Measurements from ENCODE around the gene RNF125. TPM values are rescaled to one million over a fixed set of nuclear protein-coding genes. Genes with fewer than 3 reads are reported as not detected.

RNF125 gene
- total RNA-seq (5.6 and 6.4 TPM in 2 replicates), polyA plus RNA-seq (7.7 and 12.1 TPM in 2 replicates), polyA minus RNA-seq (2.2 and 6.3 TPM in 2 replicates)
- 7.5 TPM for total RNA-seq (2013)

- peak within 1 kb of the TSS; percentile 100 for H3K4me3 Mint-ChIP-seq
- no peaks in the 10 kb centered on the region for H3K27me3 ChIP-seq (replicated peaks in 1 of 4; ENCODE audit: control extremely low read depth in 1 of 4, control insufficient read depth in 3 of 4, insufficient read depth in 4 of 4, low read length in 3 of 4)
- H3K9me3 Mint-ChIP-seq (ENCODE audit: insufficient read depth), result no peaks in the 10 kb centered on the region
- peak within 1 kb of the TSS; percentile 58 to 80 for H3K27ac ChIP-seq (ENCODE audit: low read length in 2 of 2)
- H3K4me2 ChIP-seq (replicated peaks; ENCODE audit: low read depth, low read length, poor library complexity, severe bottlenecking), result peak within 1 kb of the TSS; percentile 81
- CTCF ChIA-PET, result interaction anchor here (0.8 to 2.6 kb wide), 15 partner anchors 8 to 77 kb away, joined by 3 to 27 read pairs (median 4); partner anchors contain the start of genes RNF138 and TRAPPC8
- peaks cover 33% of the 10 kb centered on the region for H3K4me1 Mint-ChIP-seq
- intact Hi-C loops (cut with micrococcal nuclease), result loop anchor here (1.0 to 2.0 kb wide), 4 partner anchors 24 to 75 kb away; partner anchors contain the start of gene TRAPPC8
- peak within 1 kb of the TSS; percentile 80 for H3K9ac ChIP-seq (ENCODE audit: low read length)
- peak within 1 kb of the TSS; percentile 82 to 93 (median 89) for H3K4me3 ChIP-seq (ENCODE audit: control extremely low read depth in 1 of 5, extremely low read depth in 1 of 5, insufficient read depth in 1 of 5, low read depth in 2 of 5, low read length in 4 of 5)
- TF ChIP-seq EZH2 (IDR thresholded peaks at IDR 0.05; ENCODE audit: borderline replicate concordance, insufficient read depth, low read depth, low read length, poor library complexity, severe bottlenecking), result no peak
- TF ChIP-seq, protein P1, sequence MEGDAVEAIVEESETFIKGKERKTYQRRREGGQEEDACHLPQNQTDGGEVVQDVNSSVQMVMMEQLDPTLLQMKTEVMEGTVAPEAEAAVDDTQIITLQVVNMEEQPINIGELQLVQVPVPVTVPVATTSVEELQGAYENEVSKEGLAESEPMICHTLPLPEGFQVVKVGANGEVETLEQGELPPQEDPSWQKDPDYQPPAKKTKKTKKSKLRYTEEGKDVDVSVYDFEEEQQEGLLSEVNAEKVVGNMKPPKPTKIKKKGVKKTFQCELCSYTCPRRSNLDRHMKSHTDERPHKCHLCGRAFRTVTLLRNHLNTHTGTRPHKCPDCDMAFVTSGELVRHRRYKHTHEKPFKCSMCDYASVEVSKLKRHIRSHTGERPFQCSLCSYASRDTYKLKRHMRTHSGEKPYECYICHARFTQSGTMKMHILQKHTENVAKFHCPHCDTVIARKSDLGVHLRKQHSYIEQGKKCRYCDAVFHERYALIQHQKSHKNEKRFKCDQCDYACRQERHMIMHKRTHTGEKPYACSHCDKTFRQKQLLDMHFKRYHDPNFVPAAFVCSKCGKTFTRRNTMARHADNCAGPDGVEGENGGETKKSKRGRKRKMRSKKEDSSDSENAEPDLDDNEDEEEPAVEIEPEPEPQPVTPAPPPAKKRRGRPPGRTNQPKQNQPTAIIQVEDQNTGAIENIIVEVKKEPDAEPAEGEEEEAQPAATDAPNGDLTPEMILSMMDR (IDR thresholded peaks at IDR 0.05), result no peak
- no peaks in the 10 kb centered on the region for H3K27me3 Mint-ChIP-seq
- POLR2A ChIA-PET, result interaction anchor here (0.8 to 2.6 kb wide), 8 partner anchors 21 to 75 kb away, joined by 3 to 37 read pairs (median 6); partner anchors contain the start of genes RNF138 and TRAPPC8
- no peaks in the 10 kb centered on the region for H4K20me1 ChIP-seq (ENCODE audit: control insufficient read depth, insufficient read depth, low read length, poor library complexity, severe bottlenecking)
- peak; percentile 89 for DNase-seq
- peak within 1 kb of the TSS; percentile 97 for H3K27ac Mint-ChIP-seq
- peak within 1 kb of the TSS; percentile 81 for H2AFZ ChIP-seq (ENCODE audit: insufficient read depth, low read depth, low read length, poor library complexity, severe bottlenecking)
- peaks cover 14 to 20% of the 10 kb centered on the region in 2 donors for H3K4me1 ChIP-seq (ENCODE audit: control insufficient read depth in 2 of 2, insufficient read depth in 2 of 2, low read length in 2 of 2)
- ATAC-seq (ENCODE audit: low read depth), result peak; percentile 82
- WGBS (ENCODE audit: insufficient coverage), result under 1% methylated on average over 66 of the region's 66 CpGs
- peaks cover 15% of the 10 kb centered on the region for H3K79me2 ChIP-seq (ENCODE audit: control insufficient read depth, insufficient read depth, low read length)
- H3K9me3 ChIP-seq (ENCODE audit: control extremely low read depth in 1 of 3, control insufficient read depth in 2 of 3, insufficient read depth in 1 of 3, low read length in 2 of 3), result no peaks in the 10 kb centered on the region
- H3K36me3 ChIP-seq (replicated peaks in 1 of 2; ENCODE audit: control extremely low read depth in 1 of 2, control insufficient read depth in 1 of 2, extremely low read depth in 1 of 2, insufficient read depth in 2 of 2, low read length in 1 of 2), result no peaks in the 10 kb centered on the region
Observed at GRCh38 chr18:32018331-32019250, at the start of gene RNF125. Gene RNF125 (plus strand): TSS chr18:32018825. CDS start chr18:32018864, 39 bp downstream.

All from B cell (primary cell).